Stomach (tissue), 4 donors: ENCODE measurements around the gene MSL2.

Source experiments
- CTCF ChIP-seq, 7 experiments: fragments of 450-650 bp in 4 of 7; fragments of 200-600 bp in 3 of 7; sonication (generic) in 3 of 7; IDR thresholded peaks; one replicate each; pipeline ENCODE4 v1.5.1; 2016 to 2019; ENCODE audit warnings: antibody characterized with exemption in 7 of 7, control low read depth in 2 of 7, mild to moderate bottlenecking in 1 of 7
- EP300 ChIP-seq: sonication (generic); formaldehyde crosslinking; IDR thresholded peaks from one replicate; pipeline ENCODE4 v1.6.1; 2017; ENCODE audit warnings: antibody characterized with exemption
- POLR2A ChIP-seq, 4 donors: fragments of 450-650 bp; IDR thresholded peaks; one replicate each; pipeline ENCODE4 v1.6.1; 2016; ENCODE audit warnings: antibody characterized with exemption in 4 of 4, control low read depth in 2 of 4, mild to moderate bottlenecking in 1 of 4, moderate library complexity in 1 of 4
- POLR2AphosphoS5 ChIP-seq, 3 donors: sonication (generic); formaldehyde crosslinking; IDR thresholded peaks; one replicate each; pipeline ENCODE4 v1.6.1; 2016; ENCODE audit warnings: antibody characterized with exemption in 3 of 3

- no peak for TF ChIP-seq CTCF (IDR thresholded peaks at IDR 0.05)
- TF ChIP-seq POLR2A (IDR thresholded peaks at IDR 0.05): no peak
- peak in 1 of 3 donors; percentile 48 for TF ChIP-seq POLR2AphosphoS5 (IDR thresholded peaks at IDR 0.05)
- TF ChIP-seq EP300: no peak
Measured at GRCh38 chr3:136142592-136142991, 53.5 kb downstream of the MSL2 start.
